Fibroblast of lung (primary cell): Measurements from ENCODE around the gene MYO18B.

Experiments
- EZH2 ChIP-seq: IDR thresholded peaks from 2 replicates; pipeline ENCODE4 v1.5.1; 2012; ENCODE audit warnings: low read length, control low read depth, mild to moderate bottlenecking; ENCODE audit errors: missing control alignments
- TF ChIP-seq, protein P1 (sequence below), 2 donors: IDR thresholded peaks in 1 of 2; conservative IDR thresholded peaks in 1 of 2; 1 replicate in 1 of 2; 2 replicates in 1 of 2; pipeline ENCODE4 v1.5.1; 2011 to 2012; ENCODE audit warnings: low read length in 2 of 2, control low read depth in 1 of 2, inconsistent platforms in 1 of 2, low read depth in 1 of 2, mild to moderate bottlenecking in 1 of 2

DNA sequence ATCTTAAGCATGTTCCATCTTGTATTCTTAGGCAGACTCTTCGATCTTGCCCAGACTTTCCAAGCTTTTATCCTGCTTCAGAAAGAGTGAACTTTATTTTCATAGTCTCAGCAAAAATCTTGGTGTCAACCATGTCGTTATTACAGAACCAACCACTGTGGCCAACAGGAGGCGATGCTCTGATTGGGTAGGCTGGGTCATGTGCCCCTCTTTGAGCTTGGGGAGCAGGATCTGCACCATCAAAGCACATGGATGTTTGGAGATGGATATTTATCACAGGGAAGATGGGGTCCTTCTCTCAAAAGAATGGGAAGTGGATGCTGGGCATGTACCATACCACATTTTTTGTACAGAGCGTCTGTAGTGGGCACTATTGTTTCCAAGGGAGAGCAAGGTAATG, 197.4 kb downstream of the MYO18B start:
- no peak for TF ChIP-seq EZH2
- TF ChIP-seq, protein P1, sequence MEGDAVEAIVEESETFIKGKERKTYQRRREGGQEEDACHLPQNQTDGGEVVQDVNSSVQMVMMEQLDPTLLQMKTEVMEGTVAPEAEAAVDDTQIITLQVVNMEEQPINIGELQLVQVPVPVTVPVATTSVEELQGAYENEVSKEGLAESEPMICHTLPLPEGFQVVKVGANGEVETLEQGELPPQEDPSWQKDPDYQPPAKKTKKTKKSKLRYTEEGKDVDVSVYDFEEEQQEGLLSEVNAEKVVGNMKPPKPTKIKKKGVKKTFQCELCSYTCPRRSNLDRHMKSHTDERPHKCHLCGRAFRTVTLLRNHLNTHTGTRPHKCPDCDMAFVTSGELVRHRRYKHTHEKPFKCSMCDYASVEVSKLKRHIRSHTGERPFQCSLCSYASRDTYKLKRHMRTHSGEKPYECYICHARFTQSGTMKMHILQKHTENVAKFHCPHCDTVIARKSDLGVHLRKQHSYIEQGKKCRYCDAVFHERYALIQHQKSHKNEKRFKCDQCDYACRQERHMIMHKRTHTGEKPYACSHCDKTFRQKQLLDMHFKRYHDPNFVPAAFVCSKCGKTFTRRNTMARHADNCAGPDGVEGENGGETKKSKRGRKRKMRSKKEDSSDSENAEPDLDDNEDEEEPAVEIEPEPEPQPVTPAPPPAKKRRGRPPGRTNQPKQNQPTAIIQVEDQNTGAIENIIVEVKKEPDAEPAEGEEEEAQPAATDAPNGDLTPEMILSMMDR (conservative IDR thresholded peaks at IDR 0.05 in 1 of 2, IDR thresholded peaks at IDR 0.05 in 1 of 2; ENCODE audit: low read depth in 1 of 2, low read length in 2 of 2) = no peak
